Stimulated activated CD8-positive, alpha-beta memory T cell treated with anti-CD3 and anti-CD28 coated beads, Interleukin-2, amount 100 ng/mL, for 48 hours (primary cell): ENCODE results near the gene RIT1.

Experiments used
- DNase-seq, 2 donors: peaks; one replicate each; pipeline ENCODE4 v3.0.0-alpha.2; 2020; ENCODE audit warnings: low read depth in 2 of 2

RIT1 gene

DNA sequence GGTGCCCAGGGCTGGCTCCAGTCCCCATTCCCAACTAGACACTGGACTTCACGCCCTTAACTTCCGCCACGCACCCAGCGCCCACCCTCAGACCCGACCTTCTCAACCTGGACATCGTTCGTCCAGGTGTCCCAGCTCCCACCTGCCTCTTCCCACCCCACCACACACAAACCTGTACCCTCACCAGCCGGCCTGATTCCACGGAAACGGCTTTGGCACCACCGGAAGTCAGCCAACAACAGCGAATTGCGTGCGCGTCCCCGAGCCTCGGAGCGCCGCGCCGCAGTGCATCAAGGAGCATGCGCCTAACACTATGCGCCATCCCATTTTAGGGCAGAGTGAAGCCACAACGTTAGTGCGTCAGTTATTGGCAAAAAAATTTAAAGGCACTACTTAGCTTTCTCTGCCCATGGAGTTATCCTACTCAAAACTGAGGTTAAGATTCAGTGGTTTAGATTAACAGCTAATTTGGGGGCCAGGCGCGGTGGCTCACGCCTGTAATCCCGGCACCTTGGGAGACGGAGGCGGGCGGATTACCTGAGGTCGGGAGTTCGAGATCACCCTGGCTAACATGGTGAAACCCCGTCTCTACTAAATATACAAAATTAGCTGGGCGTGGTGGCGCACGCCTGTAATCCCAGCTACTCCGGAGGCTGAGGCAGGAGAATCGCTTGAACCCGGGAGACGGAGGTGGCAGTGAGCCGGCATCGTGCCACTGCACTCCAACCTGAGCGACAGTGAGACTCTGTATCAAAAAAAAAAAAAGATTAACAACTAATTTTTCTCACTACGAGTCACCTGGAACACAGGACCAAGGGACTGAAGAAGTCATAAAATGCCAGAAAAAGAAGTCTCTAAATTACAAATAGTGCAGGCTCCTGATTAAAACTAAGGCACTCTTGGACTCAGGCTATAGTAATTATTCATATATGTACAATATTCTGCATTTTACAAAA lies 53.9 kb downstream of the RIT1 start, which contains the start of gene GON4L:
GON4L (minus strand) TSS at position 240 of the 956 bp plus-strand sequence. CDS start 3,434 bp downstream, outside the sequence.
- peak; percentile 81 to 82 for DNase-seq

DNA sequence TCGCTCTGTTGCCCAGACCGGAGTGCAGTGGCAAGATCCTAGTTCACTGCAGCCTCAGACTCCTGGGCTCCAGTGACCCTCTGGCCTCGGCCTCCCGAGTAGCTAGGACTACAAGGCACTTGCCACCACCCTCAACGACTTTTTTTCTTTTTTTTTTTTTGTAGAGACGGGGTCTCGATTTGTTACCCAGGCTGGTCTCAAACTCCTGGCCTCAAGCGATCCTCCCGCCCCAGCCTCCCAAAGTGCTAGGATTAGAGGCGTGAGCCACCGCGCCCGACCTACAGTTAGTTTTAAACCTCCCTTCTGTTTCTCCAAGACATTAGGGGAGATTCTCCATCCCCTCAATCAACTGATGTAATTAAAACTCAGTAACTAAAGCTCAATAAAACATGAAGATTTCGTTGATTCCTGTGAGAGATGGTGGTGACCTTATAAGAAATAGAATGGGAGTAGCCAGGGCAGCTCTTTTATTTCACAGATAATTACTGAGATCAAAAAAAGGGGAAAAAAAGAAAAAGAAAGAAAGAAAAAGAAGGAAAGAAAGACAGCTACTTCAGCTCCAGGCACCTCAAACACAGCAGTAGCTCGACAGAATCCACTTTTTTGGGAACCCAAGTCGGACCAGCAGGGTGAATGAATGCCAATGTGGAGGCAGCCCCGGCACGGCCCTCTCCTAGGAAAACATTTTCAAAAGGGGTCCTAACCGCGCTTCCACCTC lies 54.7 kb downstream of the RIT1 start:
- DNase-seq, result no peak

DNA sequence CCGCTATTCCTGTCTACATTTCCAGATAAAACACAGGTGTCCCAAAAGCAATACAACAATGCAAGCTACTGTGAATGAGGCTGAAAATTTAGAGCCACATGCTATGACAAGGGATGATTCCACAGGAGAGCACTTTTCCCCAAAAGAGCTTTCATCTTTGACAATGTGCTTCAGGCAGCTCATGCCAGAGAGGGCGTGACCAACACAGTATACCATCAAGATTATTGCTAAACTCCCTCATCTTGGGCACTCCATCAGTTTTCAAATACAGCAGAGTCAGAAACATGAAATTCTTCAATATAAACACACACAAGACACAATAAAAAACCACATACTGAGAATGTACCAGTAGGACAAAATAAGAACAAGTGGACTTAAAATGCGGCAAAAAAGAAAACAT lies 60.8 kb downstream of the RIT1 start:
- no peak for DNase-seq

DNA sequence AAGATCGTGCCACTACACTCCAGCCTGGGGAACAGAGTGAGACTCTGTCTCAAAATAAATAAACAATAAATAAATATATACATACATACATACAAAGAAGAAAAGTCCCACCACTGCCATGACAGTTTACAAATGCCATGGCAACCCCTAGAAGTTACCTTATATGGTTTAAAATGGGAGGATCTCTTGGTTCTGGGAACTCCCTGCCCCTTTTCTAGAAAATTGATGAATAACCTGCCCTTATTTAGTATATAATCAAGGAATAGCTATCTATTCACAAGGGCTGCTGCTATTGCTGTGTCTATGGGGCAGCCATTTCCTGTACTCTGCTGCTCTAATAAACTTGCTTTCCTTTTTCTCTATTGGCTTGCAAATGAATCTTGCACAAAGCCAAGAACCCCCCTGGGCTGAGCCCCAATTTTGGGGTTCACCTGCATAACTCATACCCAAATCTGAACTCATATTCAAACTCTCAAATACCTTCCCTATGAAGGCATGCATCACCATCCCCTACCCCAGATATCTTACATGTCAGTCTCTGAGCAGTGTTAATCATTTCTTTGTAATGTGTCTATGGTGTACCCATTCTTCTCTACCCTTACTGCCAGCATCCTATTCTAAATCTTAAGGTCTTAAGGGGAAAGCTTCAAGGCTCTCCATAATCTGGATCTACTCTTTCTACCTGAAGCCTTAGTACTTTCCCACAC lies 63.2 kb downstream of the RIT1 start:
- DNase-seq, result no peak
